Central memory CD8-positive, alpha-beta T cell (primary cell): ENCODE results near the gene ZBTB47.

Experiments
- ATAC-seq: fragments of 150-1000 bp; cut with Tn5 transposase; replicated peaks from 2 replicates; pipeline ENCODE4 v1.10.0; 2022; ENCODE audit warnings: mild to moderate bottlenecking, moderate FRiP score, moderate number of reproducible peaks; ENCODE audit not compliant: poor library complexity, severe bottlenecking; ENCODE audit errors: extremely low read depth
- DNase-seq, 2 donors: peaks; one replicate each; pipeline ENCODE4 v3.0.0; 2021; ENCODE audit warnings: low spot score in 2 of 2
- H3K27ac Mint-ChIP-seq: one replicate; pipeline ENCODE4 v1.8.0; 2022; ENCODE audit warnings: low read depth, mild to moderate bottlenecking, moderate library complexity, mixed read lengths
- H3K27me3 Mint-ChIP-seq: one replicate; pipeline ENCODE4 v1.8.0; 2022; ENCODE audit warnings: mixed read lengths
- H3K36me3 Mint-ChIP-seq: one replicate; pipeline ENCODE4 v1.8.0; 2022; ENCODE audit warnings: mild to moderate bottlenecking, moderate library complexity, mixed read lengths; ENCODE audit not compliant: insufficient read depth
- H3K4me1 Mint-ChIP-seq: one replicate; pipeline ENCODE4 v1.8.0; 2022; ENCODE audit warnings: mixed read lengths
- H3K4me3 Mint-ChIP-seq: one replicate; pipeline ENCODE4 v1.8.0; 2022; ENCODE audit warnings: mild to moderate bottlenecking, moderate library complexity, mixed read lengths
- H3K9me3 Mint-ChIP-seq: one replicate; pipeline ENCODE4 v1.8.0; 2022; ENCODE audit warnings: mixed read lengths

The ZBTB47 gene

GRCh38 chr3:42693530-42693930 is 40.0 kb downstream of the ZBTB47 start:
- Mint-ChIP-seq H3K9me3 (no peaks in the 10 kb centered on the region), H3K27ac (no peak overlapping the region), H3K36me3 (no peaks in the 10 kb centered on the region), H3K4me1 (no peaks in the 10 kb centered on the region), H3K4me3 (no peak overlapping the region), H3K27me3 (no peaks in the 10 kb centered on the region)
- no peak for ATAC-seq
- DNase-seq, result no peak

GRCh38 chr3:42694366-42694765 is 40.9 kb downstream of the ZBTB47 start:
- Mint-ChIP-seq H3K4me3 (no peak overlapping the region), H3K9me3 (no peaks in the 10 kb centered on the region), H3K36me3 (no peaks in the 10 kb centered on the region), H3K27ac (no peak overlapping the region), H3K4me1 (no peaks in the 10 kb centered on the region), H3K27me3 (no peaks in the 10 kb centered on the region)
- DNase-seq, result no peak
- ATAC-seq, result no peak

- H3K9me3 Mint-ChIP-seq, result no peaks in the 10 kb centered on the region
- H3K36me3 Mint-ChIP-seq, result peaks cover 2% of the 10 kb centered on the region
- H3K4me3 Mint-ChIP-seq, result no peak overlapping the region
These were observed 43.1 kb downstream of the ZBTB47 start for GRCh38 chr3:42696356-42697288.

GRCh38 chr3:42697289-42698051 is 44.0 kb downstream of the ZBTB47 start:
- Mint-ChIP-seq H3K4me3 (no peak overlapping the region), H3K9me3 (no peaks in the 10 kb centered on the region), H3K4me1 (no peaks in the 10 kb centered on the region), H3K27me3 (peaks cover 7% of the 10 kb centered on the region), H3K36me3 (peaks cover 2% of the 10 kb centered on the region), H3K27ac (no peak overlapping the region)
- DNase-seq, result no peak
- ATAC-seq, result no peak

More at GRCh38 chr3:42696356-42697288, 43.1 kb downstream of the ZBTB47 start:
- DNase-seq (no peak), ATAC-seq (no peak)
- no peaks in the 10 kb centered on the region for H3K4me1 Mint-ChIP-seq
- H3K27me3 Mint-ChIP-seq, result peaks cover 7% of the 10 kb centered on the region
- no peak overlapping the region for H3K27ac Mint-ChIP-seq

- H3K36me3 Mint-ChIP-seq, result peaks cover 2% of the 10 kb centered on the region
- H3K27me3 Mint-ChIP-seq, result peaks cover 13% of the 10 kb centered on the region
- ATAC-seq (no peak), DNase-seq (no peak)
- H3K4me1 Mint-ChIP-seq, result no peaks in the 10 kb centered on the region
- H3K4me3 Mint-ChIP-seq, result no peak overlapping the region
- H3K27ac Mint-ChIP-seq, result no peak overlapping the region
- H3K9me3 Mint-ChIP-seq, result no peaks in the 10 kb centered on the region
These were observed 44.9 kb downstream of the ZBTB47 start for GRCh38 chr3:42698216-42698910.

GRCh38 chr3:42698911-42699230 is 45.4 kb downstream of the ZBTB47 start:
- H3K9me3 Mint-ChIP-seq, result no peaks in the 10 kb centered on the region
- peaks cover 18% of the 10 kb centered on the region for H3K27me3 Mint-ChIP-seq
- ATAC-seq, result no peak
- H3K4me3 Mint-ChIP-seq, result no peak overlapping the region
- H3K27ac Mint-ChIP-seq, result no peak overlapping the region
- H3K36me3 Mint-ChIP-seq, result peaks cover 2% of the 10 kb centered on the region
- H3K4me1 Mint-ChIP-seq, result no peaks in the 10 kb centered on the region
- DNase-seq, result no peak

- no peak overlapping the region for H3K4me3 Mint-ChIP-seq
- DNase-seq, result no peak
- H3K36me3 Mint-ChIP-seq, result peaks cover 2% of the 10 kb centered on the region
- ATAC-seq, result no peak
- no peaks in the 10 kb centered on the region for H3K9me3 Mint-ChIP-seq
- H3K4me1 Mint-ChIP-seq, result no peaks in the 10 kb centered on the region
- no peak overlapping the region for H3K27ac Mint-ChIP-seq
- H3K27me3 Mint-ChIP-seq, result peaks cover 20% of the 10 kb centered on the region
These were observed 46.0 kb downstream of the ZBTB47 start for GRCh38 chr3:42699511-42699971.

GRCh38 chr3:42700366-42701288 is 47.1 kb downstream of the ZBTB47 start:
- Mint-ChIP-seq H3K36me3 (peaks cover 2% of the 10 kb centered on the region), H3K4me3 (no peak overlapping the region), H3K4me1 (no peaks in the 10 kb centered on the region), H3K27ac (peak overlapping the region; percentile 69), H3K27me3 (peaks cover 26% of the 10 kb centered on the region), H3K9me3 (no peaks in the 10 kb centered on the region)
- no peak for ATAC-seq
- DNase-seq, result no peak

- peaks cover 2% of the 10 kb centered on the region for H3K36me3 Mint-ChIP-seq
- no peak overlapping the region for H3K4me3 Mint-ChIP-seq
- no peaks in the 10 kb centered on the region for H3K4me1 Mint-ChIP-seq
- H3K27me3 Mint-ChIP-seq, result peaks cover 32% of the 10 kb centered on the region
- peak; percentile 73 for ATAC-seq
- H3K9me3 Mint-ChIP-seq, result no peaks in the 10 kb centered on the region
- peak; percentile 35 to 46 for DNase-seq
- H3K27ac Mint-ChIP-seq, result peak overlapping the region; percentile 69
These were observed 48.0 kb downstream of the ZBTB47 start for GRCh38 chr3:42701371-42702065.

GRCh38 chr3:42702066-42702951 is 48.8 kb downstream of the ZBTB47 start, which contains the start of gene HHATL:
Gene HHATL, minus strand, starts transcription at chr3:42702798. Its CDS starts 1,972 bp downstream, at chr3:42700826.
- Mint-ChIP-seq H3K4me1 (no peaks in the 10 kb centered on the region), H3K36me3 (peaks cover 2% of the 10 kb centered on the region), H3K27me3 (peaks cover 36% of the 10 kb centered on the region), H3K4me3 (no peak within 1 kb of the TSS), H3K27ac (no peak within 1 kb of the TSS), H3K9me3 (no peaks in the 10 kb centered on the region)
- no peak for DNase-seq
- ATAC-seq, result no peak
